ENCODE data around the gene ZNF787. TPM values are rescaled to one million over a fixed set of nuclear protein-coding genes. Genes with fewer than 3 reads are reported as not detected.

Gene ZNF787
- total and polyA plus RNA-seq, 2 of the 4 experiments (the other 2 are of a cell fraction), result 4.8 to 11.2 TPM

DNA sequence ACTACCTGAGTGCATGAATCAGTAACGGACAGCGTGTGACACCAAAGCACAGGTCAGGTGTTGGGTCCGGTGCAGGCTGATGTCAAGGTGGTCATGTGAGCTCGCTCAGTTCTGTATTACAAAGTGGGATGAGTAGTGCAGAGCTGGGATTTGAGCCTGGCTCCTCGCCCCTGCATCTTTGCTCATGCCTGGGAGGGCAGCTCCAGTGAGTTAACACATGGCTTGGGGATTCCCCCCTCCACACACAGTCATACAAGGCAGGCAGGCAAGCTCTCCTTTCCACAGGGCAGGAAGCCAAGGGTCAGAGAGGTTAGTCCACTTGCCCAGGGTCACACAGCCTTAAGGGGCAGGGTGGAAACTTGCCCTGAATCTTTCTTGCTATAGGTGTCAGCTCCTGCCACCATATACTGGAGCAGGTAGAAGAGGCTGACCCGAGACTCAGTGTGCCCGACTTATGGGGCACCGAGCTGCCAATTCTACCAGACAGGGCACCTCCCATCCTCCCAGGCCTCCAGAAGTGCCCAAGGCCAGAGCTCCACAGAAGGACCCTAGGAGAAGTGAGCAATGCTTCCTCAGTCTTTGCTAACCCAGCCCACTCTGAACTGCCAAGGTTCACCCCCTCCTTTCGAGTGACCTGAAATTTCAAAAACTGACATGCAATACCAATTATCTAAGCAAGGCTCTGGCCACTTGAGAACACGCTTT is 35.4 kb downstream of the ZNF787 start:
- H2AK5ac ChIP-seq (ENCODE audit: low read depth, low read length), result no peak overlapping the region
- H3K27me3 ChIP-seq (ENCODE audit: control insufficient read depth, insufficient read depth, low read length), result no peaks in the 10 kb centered on the region
- BruUV-seq (replicated peaks), result no TSS peak
- WGBS, 2 experiments (ENCODE audit: extremely low coverage in 2 of 2, insufficient read length in 1 of 2), result 70% methylated on average over 2 of the region's 10 CpGs; no CpG with 5 or more reads in 1 of the 2 experiments
- TF ChIP-seq SMC3 (IDR thresholded peaks at IDR 0.05; ENCODE audit: low read depth, low read length) (no peak), RFX5 (IDR thresholded peaks at IDR 0.05; ENCODE audit: low read depth, low read length) (no peak), MAZ (IDR thresholded peaks at IDR 0.05; ENCODE audit: borderline replicate concordance, low read depth, low read length) (no peak), BHLHE40 (IDR thresholded peaks at IDR 0.05; ENCODE audit: low read depth, low read length) (no peak), MAFK (IDR thresholded peaks at IDR 0.05; ENCODE audit: low read depth, low read length) (no peak), CHD1 (IDR thresholded peaks at IDR 0.05; ENCODE audit: low read depth, low read length) (no peak), RAD21 (IDR thresholded peaks at IDR 0.05; ENCODE audit: low read length) (no peak)
- TF ChIP-seq, protein P1, sequence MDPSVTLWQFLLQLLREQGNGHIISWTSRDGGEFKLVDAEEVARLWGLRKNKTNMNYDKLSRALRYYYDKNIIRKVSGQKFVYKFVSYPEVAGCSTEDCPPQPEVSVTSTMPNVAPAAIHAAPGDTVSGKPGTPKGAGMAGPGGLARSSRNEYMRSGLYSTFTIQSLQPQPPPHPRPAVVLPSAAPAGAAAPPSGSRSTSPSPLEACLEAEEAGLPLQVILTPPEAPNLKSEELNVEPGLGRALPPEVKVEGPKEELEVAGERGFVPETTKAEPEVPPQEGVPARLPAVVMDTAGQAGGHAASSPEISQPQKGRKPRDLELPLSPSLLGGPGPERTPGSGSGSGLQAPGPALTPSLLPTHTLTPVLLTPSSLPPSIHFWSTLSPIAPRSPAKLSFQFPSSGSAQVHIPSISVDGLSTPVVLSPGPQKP (IDR thresholded peaks at IDR 0.05; ENCODE audit: borderline replicate concordance, low read depth, low read length), result no peak
- H2AK9ac ChIP-seq (replicated peaks; ENCODE audit: low read depth, low read length, poor library complexity), result peak overlapping the region; percentile 31
- peak; percentile 15; the same call in 1 of the 2 replicates for ATAC-seq (ENCODE audit: low read depth)
- no peak overlapping the region for H4K5ac ChIP-seq (ENCODE audit: low read depth, low read length)
- H2BK20ac ChIP-seq (ENCODE audit: low read depth, low read length), result no peak overlapping the region
- H3K4me1 ChIP-seq (ENCODE audit: control insufficient read depth, insufficient read depth, low read length), result peaks cover 4% of the 10 kb centered on the region; the same call in 1 of the 2 replicates
- no peak overlapping the region for H3K14ac ChIP-seq (replicated peaks; ENCODE audit: low read depth, low read length)
- intact Hi-C loops (cut with micrococcal nuclease), result no loop called here
- H3K4ac ChIP-seq (ENCODE audit: low read depth, low read length), result no peak overlapping the region
- no peak overlapping the region for H4K91ac ChIP-seq (ENCODE audit: insufficient read depth, low read depth, low read length)
- H4K20me1 ChIP-seq (ENCODE audit: insufficient read depth, low read length), result peaks cover 36% of the 10 kb centered on the region
- H3K9me1 ChIP-seq (ENCODE audit: insufficient read depth, low read length), result 0 out of 2 replicates have a peak, but pooled peaks cover 7% of the 10 kb centered on the region
- CTCF ChIA-PET, result no interaction called here
- dilution Hi-C loops (cut with HindIII; ENCODE audit: low sequenced_read_pairs, unreplicated experiment), result no loop called here
- H3K79me1 ChIP-seq (ENCODE audit: low read depth in 1 of 2, low read length in 2 of 2), result peaks cover 9 to 25% of the 10 kb centered on the region in 2 experiments
- H2BK5ac ChIP-seq (ENCODE audit: low read depth, low read length, poor library complexity, severe bottlenecking), result no peak overlapping the region
- POLR2A ChIA-PET (ENCODE audit: unreplicated experiment), result no interaction called here
- no peak overlapping the region for H3K9ac ChIP-seq (ENCODE audit: low read depth, low read length)
- no peak overlapping the region for H3K4me2 ChIP-seq (ENCODE audit: low read depth, low read length)
- H3K56ac ChIP-seq (ENCODE audit: extremely low read depth, insufficient read depth, low read length), result no peak overlapping the region
- no peak overlapping the region for H3K23ac ChIP-seq (ENCODE audit: low read depth, low read length)
- no peak overlapping the region for H2BK120ac ChIP-seq (ENCODE audit: low read depth, low read length)
- H2AFZ ChIP-seq (replicated peaks; ENCODE audit: low read length, poor library complexity), result no peak overlapping the region
- H3K27ac ChIP-seq (ENCODE audit: insufficient read depth, low read length), result no peak overlapping the region
- peaks cover 15% of the 10 kb centered on the region for H3K36me3 ChIP-seq (ENCODE audit: control insufficient read depth, insufficient read depth, low read length)
- DNase-seq, result peak; percentile 62
- no peak overlapping the region for H2BK15ac ChIP-seq (ENCODE audit: low read depth, low read length)
- in situ Hi-C loops (cut with MboI; ENCODE audit: low sequenced_read_pairs), result no loop called here
- H3K9me3 ChIP-seq (ENCODE audit: control insufficient read depth, insufficient read depth, low read length), result no peaks in the 10 kb centered on the region
- H3K4me3 ChIP-seq (ENCODE audit: insufficient read depth, low read depth, low read length), result no peak overlapping the region
- no peak overlapping the region for H4K8ac ChIP-seq (ENCODE audit: low read depth in 2 of 2, low read length in 2 of 2)
- no peak overlapping the region for H3K18ac ChIP-seq (ENCODE audit: low read depth, low read length)

All from IMR-90 (cell line).